ENCODE results near the gene CHRM4. TPM values are rescaled to one million over a fixed set of nuclear protein-coding genes. Genes with fewer than 3 reads are reported as not detected.
"Not testable (repeated sequence)": the region's sequence is repeated elsewhere in the genome, so short reads cannot be mapped to it uniquely, and the experiment has no call there.

Gene CHRM4
- polyA plus RNA-seq, 1 experiment, result 0.10 TPM

DNA sequence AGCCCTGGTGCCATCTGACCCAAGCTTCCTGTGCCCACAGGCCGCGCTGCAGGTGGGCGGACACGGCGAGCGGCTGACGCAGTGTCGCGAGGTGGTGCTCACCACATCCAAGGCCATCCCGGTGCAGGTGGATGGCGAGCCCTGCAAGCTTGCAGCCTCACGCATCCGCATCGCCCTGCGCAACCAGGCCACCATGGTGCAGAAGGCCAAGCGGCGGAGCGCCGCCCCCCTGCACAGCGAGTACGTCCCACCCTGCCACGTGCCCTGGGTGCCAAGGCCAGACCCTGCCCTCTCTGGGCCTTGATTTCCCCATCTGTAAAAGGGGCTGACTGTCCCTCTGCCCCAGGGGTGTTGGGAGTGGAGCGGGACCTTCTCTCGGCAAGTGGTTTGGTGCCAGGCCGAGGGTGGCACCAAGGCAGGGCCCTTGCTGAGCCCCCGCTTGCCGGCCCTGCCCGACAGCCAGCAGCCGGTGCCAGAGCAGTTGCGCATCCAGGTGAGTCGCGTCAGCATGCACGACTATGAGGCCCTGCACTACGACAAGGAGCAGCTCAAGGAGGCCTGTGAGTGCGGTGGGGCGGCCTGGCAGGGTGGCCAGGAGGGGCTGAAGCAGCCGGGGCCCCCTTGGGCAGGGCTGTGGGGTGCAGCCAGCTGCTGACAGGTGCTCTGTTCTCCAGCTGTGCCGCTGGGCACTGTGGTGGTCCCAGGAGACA lies 16.0 kb downstream of the CHRM4 start:
- POLR2A ChIA-PET, result no interaction called here
- H3K27me3 ChIP-seq (ENCODE audit: control insufficient read depth, insufficient read depth, low read length), result no peaks in the 10 kb centered on the region
- TF ChIP-seq, protein P1, sequence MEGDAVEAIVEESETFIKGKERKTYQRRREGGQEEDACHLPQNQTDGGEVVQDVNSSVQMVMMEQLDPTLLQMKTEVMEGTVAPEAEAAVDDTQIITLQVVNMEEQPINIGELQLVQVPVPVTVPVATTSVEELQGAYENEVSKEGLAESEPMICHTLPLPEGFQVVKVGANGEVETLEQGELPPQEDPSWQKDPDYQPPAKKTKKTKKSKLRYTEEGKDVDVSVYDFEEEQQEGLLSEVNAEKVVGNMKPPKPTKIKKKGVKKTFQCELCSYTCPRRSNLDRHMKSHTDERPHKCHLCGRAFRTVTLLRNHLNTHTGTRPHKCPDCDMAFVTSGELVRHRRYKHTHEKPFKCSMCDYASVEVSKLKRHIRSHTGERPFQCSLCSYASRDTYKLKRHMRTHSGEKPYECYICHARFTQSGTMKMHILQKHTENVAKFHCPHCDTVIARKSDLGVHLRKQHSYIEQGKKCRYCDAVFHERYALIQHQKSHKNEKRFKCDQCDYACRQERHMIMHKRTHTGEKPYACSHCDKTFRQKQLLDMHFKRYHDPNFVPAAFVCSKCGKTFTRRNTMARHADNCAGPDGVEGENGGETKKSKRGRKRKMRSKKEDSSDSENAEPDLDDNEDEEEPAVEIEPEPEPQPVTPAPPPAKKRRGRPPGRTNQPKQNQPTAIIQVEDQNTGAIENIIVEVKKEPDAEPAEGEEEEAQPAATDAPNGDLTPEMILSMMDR (IDR thresholded peaks at IDR 0.05; ENCODE audit: insufficient read depth, low read depth, low read length), result no peak
- CTCF ChIA-PET, result interaction anchor here (1.2 to 4.9 kb wide), 3 partner anchors 7 to 154 kb away, joined by 3 to 51 read pairs (median 3); no protein-coding TSS in a partner anchor
- H3K36me3 ChIP-seq (ENCODE audit: control insufficient read depth, insufficient read depth, low read length), result peaks cover 16% of the 10 kb centered on the region
- no peak for DNase-seq (ENCODE audit: low read depth)
- no peak overlapping the region for H3K4me3 ChIP-seq (ENCODE audit: low read depth, low read length)

DNA sequence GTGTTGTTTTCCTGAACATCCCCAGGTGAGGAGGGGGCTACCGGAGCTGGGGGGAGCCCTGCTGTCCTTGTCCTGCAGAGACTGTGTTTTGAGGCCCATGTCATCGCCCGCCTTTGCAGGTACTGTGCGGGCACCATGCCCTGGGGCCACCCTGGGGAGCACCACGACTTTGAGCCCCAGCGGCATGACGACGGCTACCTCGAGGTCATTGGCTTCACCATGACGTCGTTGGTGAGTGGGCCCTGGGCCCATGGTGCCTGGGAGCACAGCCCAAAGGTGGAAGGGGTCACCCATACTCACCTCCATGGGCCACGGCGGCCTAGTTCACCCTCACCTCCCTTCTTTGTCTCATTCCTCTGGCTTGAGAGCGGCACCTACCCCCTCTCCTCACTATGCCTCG lies 16.8 kb downstream of the CHRM4 start:
- POLR2A ChIA-PET, result no interaction called here
- no peak for DNase-seq (ENCODE audit: low read depth)
- peaks cover 20% of the 10 kb centered on the region for H3K36me3 ChIP-seq (ENCODE audit: control insufficient read depth, insufficient read depth, low read length)
- no peak overlapping the region for H3K4me3 ChIP-seq (ENCODE audit: low read depth, low read length)
- TF ChIP-seq, protein P1 (IDR thresholded peaks at IDR 0.05; ENCODE audit: insufficient read depth, low read depth, low read length), result no peak
- CTCF ChIA-PET, result interaction anchor here (0.6 kb wide), 1 partner anchor 59 kb away, joined by 3 read pairs; no protein-coding TSS in a partner anchor
- no peaks in the 10 kb centered on the region for H3K27me3 ChIP-seq (ENCODE audit: control insufficient read depth, insufficient read depth, low read length)

DNA sequence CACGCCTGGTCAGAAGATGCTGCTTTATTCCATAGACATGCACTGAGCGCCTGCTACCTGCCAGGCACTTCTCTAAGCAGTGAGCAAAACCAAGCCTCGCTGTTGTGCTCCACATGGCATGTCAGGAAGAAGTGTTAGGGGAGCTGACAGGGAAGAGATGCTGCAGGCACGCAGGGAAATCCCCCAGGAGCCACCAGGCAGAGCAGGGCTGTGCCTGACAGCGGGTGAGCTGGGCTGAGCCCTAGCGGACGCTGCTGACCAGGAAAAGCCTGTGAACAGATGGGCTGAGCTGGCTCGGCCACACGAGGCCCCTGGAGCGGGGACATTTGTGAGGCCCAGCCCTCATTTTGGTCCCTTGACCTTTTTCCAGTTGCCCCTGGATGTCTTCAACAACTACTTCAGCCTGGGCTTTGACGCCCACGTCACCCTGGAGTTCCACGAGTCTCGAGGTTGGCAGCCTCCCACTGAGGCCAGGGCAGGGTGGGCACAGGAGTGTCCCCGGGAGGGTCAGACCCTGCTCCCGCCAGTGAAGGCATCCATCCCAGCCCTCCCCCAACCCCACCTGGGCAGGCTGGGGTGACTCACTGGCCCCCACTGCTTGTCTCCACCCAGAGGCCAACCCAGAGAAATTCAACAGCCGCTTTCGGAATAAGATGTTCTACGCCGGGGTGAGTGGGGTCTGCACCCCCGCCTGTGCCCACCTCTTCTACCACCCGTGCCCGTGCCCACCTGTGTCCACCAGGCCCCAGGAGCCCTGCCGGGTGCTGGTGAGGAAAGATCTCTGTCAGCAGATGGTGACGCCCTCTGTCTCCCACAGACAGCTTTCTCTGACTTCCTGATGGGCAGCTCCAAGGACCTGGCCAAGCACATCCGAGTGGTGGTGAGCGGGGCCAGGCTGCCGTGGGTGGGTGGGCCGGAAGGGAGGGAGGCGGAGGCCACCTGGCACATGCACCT lies 17.5 kb downstream of the CHRM4 start:
- CTCF ChIA-PET, result interaction anchor here (0.6 kb wide), 1 partner anchor 58 kb away, joined by 3 read pairs; no protein-coding TSS in a partner anchor

DNA sequence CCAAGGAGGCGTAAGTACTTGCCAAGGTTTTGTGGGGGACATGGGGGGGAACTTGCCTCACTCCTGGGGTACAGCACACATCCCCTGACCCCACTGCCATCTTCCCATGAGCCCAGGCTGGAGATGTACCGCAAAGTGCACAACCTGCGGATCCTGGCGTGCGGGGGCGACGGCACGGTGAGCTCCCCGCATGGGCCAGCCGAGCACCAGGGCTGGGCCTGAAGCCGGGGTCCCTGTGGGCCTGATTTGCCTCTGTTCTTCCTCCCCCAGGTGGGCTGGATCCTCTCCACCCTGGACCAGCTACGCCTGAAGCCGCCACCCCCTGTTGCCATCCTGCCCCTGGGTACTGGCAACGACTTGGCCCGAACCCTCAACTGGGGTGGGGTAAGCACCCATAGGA lies 19.1 kb downstream of the CHRM4 start:
- H3K36me3 ChIP-seq (ENCODE audit: control insufficient read depth, insufficient read depth, low read length), result peaks cover 22% of the 10 kb centered on the region
- CTCF ChIA-PET, result interaction anchor here (1.2 to 1.5 kb wide), 2 partner anchors 11 to 25 kb away, joined by 3 to 5 read pairs; partner anchors contain the start of gene DGKZ
- H3K4me3 ChIP-seq (ENCODE audit: low read depth, low read length); H3K27me3 ChIP-seq (ENCODE audit: control insufficient read depth, insufficient read depth, low read length); POLR2A ChIA-PET; DNase-seq (ENCODE audit: low read depth): not testable (repeated sequence)

More for the DNA sequence above, 17.5 kb downstream of the CHRM4 start:
- DNase-seq (ENCODE audit: low read depth), result no peak
- Histone ChIP-seq H3K27me3 (ENCODE audit: control insufficient read depth, insufficient read depth, low read length) (no peaks in the 10 kb centered on the region), H3K4me3 (ENCODE audit: low read depth, low read length) (no peak overlapping the region), H3K36me3 (ENCODE audit: control insufficient read depth, insufficient read depth, low read length) (peaks cover 20% of the 10 kb centered on the region)
- TF ChIP-seq, protein P1 (IDR thresholded peaks at IDR 0.05; ENCODE audit: insufficient read depth, low read depth, low read length), result no peak
- POLR2A ChIA-PET, result no interaction called here

DNA sequence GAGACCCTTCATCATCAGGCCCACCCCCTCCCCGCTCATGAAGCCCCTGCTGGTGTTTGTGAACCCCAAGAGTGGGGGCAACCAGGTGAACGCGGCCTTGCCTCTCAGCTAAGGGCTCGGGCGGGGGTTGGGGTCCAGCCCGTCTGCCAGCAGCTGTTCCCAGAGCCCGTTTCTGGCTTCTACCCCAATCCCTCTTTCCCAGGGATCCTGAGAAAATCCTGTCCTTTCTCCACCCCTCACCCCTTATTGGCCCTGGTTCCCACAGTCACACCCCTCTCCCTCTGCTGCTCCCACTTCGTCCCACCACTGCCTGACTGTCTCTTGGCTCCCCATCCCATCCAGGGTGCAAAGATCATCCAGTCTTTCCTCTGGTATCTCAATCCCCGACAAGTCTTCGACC lies 19.5 kb downstream of the CHRM4 start:
- H3K27me3 ChIP-seq (ENCODE audit: control insufficient read depth, insufficient read depth, low read length), result no peaks in the 10 kb centered on the region
- ChIA-PET CTCF (interaction anchor here (1.2 to 1.5 kb wide), 2 partner anchors 11 to 24 kb away, joined by 3 to 5 read pairs; partner anchors contain the start of gene DGKZ), POLR2A (no interaction called here)
- DNase-seq (ENCODE audit: low read depth), result no peak
- peaks cover 22% of the 10 kb centered on the region for H3K36me3 ChIP-seq (ENCODE audit: control insufficient read depth, insufficient read depth, low read length)
- H3K4me3 ChIP-seq (ENCODE audit: low read depth, low read length), result no peak overlapping the region
- TF ChIP-seq, protein P1 (IDR thresholded peaks at IDR 0.05; ENCODE audit: insufficient read depth, low read depth, low read length), result no peak

DNA sequence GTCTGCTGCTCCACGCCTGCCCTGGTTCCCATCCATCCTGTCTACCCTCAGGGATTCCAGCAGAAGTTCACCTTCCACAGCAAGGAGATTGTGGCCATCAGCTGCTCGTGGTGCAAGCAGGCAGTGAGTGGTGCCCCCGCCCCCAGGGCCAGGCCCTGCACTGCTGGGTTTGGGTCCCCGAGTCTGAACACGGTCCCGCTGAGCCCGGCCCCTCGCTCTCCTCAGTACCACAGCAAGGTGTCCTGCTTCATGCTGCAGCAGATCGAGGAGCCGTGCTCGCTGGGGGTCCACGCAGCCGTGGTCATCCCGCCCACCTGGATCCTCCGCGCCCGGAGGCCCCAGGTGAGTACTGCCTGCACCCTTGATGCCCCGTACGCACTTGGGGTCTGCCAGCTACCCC lies 20.3 kb downstream of the CHRM4 start:
- CTCF ChIA-PET, result interaction anchor here (3.6 to 6.4 kb wide), 2 partner anchors 6 to 12 kb away, joined by 24 to 51 read pairs; no protein-coding TSS in a partner anchor
- H3K36me3 ChIP-seq (ENCODE audit: control insufficient read depth, insufficient read depth, low read length), result peaks cover 18% of the 10 kb centered on the region
- H3K27me3 ChIP-seq (ENCODE audit: control insufficient read depth, insufficient read depth, low read length); POLR2A ChIA-PET; DNase-seq (ENCODE audit: low read depth); H3K4me3 ChIP-seq (ENCODE audit: low read depth, low read length): not testable (repeated sequence)
